NCI-H187 treated with DMSO at 0.1 percent for 48 hours (cell line): ENCODE results near the gene MSANTD2.

ENCODE experiments used
- DNase-seq: peaks from one replicate; lab custom pipeline; 2025; lab: John Stamatoyannopoulos, UW

The MSANTD2 gene

GRCh38 chr11:124754309-124754708, 45.9 kb downstream of the MSANTD2 start:
- no peak for DNase-seq

DNA sequence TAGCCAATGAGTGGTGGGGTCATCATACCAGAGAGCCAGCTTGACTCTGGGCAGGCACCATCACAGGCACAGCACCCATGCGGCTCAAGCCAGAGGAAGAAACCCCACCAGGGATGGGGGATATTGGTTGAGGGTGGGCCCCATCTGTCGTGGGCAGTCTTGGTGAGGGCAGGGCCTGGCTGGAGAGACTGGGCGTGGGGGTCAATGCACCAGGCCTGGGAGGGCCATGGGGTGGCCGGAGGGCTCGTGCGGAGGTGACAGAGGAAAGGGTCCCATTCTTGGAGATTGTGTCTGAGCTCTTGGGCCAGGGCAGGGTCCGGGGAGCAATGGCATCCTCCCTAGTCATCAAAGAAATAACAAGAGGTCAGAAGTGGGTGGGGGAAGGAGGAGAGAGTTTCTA, 46.6 kb downstream of the MSANTD2 start:
- DNase-seq, result no peak

DNA sequence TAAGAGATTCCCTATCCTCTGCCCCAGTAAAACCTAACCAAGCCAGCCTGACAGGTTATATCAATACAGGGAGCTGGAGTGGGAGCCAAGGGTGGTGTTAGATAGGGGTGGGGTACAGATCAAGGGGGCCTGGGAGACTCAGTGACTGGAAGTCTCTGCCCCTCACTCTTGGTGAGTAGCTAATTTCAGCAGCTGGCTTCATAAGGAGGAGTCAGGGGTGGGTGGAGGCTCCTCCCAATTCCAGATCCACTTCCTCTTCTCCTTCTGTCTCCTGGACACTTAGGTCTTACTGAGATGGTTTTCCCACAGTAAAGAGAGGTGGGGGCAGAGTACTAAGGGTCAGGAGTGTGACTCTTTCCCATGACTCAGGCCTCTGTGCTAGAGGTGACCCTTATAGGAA, 47.0 kb downstream of the MSANTD2 start:
- no peak for DNase-seq

- no peak for DNase-seq
These were observed 47.6 kb downstream of the MSANTD2 start for GRCh38 chr11:124752471-124753102.

DNA sequence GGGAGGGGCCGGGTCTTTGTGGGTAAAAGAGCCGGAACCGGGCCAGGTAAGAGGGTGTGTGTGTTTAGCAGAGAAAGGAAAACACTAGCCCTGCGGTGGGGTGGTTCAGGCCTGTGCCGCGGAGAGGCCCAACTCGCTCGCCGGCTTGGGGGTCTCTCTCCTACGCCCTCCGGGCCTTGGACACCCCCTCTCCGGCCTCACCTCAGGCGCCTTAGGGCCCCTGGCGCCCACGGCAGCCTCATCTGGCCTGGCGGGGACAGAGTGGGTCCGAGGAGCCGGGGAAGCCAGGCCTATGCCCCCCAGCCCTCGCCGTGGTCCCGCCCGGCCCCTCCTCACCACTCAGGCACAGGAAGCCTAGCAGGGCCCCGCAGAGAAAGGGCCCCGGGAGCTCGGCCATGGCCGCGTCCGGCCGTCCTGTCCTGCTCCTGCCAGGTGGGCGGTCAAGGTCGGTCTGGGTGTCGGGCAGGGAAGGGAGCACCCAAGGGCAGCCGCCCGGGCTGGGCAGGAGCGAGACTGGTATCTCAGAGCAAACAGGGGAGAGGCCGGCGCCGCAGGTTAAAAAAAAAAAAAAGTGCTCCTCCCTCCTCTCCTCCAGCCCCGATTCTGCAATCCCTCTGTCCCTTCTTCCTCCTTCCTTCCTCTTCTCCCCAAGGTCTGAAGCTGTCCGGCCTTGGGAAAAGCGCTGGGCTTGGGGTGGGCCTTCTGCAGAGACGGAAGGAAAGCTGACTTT, 48.3 kb downstream of the MSANTD2 start, which contains the start of gene VSIG2:
Gene VSIG2, minus strand, starts transcription at position 515 of the 730 bp plus-strand sequence. Its CDS starts 118 bp downstream, at position 397.
- DNase-seq, result no peak

DNA sequence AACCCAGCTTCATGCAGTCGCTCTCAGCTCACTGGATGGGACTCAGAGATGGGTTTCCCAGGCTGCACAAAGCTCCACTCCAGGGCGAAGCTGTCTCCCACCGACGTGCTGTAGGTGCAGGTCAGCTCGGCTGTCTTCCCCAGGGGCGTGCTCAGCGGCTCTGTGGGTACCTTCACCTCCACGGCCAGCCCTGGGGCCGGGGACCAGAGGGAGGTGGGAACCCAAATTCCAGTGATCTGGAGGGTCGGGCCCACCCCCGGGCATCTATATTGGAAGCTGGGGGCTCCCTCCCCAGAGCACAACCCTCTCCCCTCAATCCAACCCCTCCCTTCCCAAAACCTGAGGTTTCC, 48.8 kb downstream of the MSANTD2 start:
- no peak for DNase-seq

DNA sequence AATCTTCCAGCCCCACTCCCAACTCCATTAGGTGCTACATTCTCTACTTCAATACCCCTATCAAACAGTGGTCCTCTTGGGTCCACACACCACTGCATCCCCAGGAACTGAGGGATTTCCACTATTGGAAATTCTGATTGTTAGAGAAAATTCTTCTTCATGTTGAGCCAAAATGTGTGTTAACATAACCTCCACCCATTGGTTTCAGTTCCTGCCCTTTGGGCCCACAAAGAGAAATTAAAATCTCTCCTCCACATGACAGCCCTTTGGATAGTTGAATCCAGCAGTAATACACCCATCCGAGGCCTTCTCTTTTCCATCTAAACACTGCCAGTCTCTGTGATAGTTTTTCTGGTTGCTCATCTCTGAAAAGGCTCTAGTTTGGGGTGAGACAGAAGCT, 50.3 kb downstream of the MSANTD2 start:
- no peak for DNase-seq

DNA sequence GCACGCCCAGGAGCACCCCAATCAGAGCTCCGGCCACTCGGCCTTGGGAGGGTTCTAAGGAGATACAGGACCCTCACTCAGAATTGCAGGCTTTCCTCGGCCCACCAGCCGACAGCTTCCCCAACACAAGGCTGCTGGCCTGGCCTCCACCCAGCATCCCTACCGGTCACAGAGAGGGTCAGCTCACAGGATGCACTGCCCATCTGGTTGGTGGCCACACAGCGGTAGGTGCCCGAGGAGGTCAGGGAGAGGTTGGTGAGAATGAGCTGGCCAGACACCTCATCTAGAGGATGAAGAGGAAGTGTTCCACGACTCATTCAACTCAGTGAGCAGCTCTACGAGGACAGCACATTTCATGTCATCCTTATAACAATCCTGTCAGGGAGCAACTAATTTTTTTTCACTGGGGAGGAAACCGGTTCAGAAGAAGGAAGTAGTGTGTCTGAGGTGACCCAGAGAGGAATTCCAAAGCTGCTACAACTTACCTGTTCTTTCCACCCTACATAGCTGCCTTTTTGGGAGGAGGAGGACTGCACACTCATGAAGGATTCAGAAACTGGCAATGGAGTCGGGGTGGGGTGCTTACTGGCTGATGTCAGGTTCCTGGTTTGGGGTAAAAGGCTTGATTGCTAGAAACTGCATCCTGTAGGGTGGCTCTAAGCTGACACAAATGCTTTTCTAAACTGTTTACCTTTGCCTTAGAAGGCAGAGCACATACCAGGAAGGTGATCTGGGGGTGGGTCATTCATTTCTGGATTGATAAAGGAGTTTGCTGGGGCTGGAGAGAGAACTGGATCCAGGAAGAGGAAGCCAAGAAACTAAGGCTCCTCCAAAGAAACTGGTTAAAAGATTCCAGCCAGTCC, 51.5 kb downstream of the MSANTD2 start:
- no peak for DNase-seq

- DNase-seq, result no peak
These were observed 52.1 kb downstream of the MSANTD2 start for GRCh38 chr11:124748100-124748418.

DNA sequence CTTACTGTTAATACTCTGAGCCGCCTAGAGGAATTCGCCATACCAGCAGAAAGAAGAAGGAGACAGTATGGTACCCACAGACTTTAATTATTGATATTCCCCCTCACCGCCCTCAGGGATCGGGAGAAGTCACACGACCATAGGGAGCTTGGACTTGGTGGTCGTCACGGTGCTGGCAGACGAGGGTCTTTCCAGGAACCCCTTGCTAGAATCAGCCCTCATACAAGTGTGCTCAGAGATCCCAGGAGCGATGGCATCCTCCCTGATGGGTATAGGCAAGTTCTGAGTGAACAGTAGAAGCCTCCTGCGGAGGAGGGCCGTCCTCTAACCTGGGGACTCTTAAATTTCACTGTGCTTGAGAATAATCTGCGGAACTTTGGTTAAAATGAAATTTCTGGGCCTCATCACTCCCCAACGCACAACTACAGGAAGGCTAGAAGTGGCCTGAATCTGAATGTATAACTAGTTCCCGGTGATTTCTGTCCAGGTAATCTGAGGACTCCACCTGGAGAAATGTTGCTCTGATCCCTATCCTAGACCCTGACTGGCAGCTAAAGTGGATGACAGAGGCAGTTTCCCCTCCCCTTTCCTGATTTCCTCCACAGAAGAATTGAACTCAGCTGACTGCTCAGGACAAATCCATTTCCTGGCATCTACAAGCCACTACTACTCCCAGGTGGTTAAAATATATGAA, 52.7 kb downstream of the MSANTD2 start:
- DNase-seq, result no peak

- peak; percentile 2 for DNase-seq
These were observed 53.5 kb downstream of the MSANTD2 start for GRCh38 chr11:124746621-124747243.

DNA sequence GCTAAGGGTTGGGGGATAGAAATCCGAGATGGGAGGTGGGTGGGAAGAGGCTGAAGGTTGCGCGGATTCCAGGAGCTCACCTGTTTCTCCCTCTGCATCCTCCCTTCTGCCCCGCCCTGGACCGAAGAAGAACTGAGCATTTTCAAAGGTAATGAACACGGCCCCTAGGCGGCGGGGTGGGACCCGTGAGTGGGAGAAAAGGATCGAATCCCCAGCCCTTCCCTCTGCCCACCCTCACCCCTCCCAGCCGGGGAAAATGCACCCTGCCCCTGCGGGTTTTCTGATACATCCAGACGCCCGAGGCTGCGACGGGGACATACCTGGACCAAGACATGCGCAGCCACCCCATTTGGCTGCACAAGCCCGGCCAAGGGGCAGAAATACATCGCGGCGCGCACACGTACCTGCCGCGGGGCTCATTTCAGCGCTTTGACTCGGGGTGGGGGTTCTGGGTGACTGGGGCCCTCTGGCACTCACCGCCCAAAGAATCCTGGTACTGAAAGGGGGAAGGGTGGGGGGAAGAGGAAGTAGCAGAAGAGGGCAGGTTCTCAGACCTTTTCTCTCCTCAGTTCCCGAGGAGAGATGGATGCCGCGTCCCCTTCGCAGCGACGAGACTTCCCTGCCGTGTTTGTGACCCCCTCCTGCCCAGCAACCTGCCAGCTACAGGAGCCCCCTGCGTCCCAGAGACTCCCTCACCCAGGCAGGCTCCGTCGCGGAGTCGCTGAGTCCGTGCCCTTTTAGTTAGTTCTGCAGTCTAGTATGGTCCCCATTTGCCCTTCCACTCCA, 54.2 kb downstream of the MSANTD2 start:
- no peak for DNase-seq

GRCh38 chr11:124745270-124745834, 54.9 kb downstream of the MSANTD2 start:
- no peak for DNase-seq

DNA sequence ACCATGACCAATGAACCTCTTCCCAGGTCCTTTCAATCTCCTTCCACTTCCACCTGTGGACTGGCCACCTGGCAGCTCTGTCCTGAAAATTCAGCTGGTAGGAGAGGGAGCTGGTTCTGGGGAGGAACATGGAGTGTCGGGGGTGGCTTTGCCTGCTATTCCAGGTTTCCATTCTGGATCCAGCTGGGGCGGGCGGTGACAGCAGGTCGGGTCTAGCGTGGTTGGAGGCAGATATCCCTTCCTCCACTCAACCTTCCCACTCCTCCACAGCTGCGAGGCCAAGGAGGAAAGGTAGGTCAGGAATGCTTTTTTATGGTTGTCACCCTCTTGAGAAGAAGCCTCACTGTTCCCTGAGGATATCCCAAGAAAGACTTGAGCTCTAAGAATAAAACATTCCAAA, 57.2 kb downstream of the MSANTD2 start:
- DNase-seq, result no peak

DNA sequence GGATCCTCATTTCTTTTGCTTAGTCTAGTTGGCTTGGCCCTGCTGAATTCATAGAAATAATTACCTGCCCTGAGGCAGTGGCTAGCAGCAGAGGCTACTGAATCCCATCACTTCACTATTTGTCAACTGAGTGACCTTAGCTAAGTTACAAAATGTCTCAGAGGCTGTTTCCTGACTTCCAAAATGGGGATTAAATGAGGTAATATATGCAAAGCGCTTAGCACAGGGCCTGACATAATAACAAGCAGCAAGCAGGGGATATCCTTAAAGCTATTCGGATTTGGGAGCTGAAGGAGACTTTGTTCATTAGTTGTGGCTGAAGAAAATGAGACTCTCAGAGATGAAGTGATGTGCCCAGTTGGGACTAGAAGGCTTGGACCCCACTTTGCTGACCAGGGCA, 57.7 kb downstream of the MSANTD2 start:
- DNase-seq, result no peak

DNA sequence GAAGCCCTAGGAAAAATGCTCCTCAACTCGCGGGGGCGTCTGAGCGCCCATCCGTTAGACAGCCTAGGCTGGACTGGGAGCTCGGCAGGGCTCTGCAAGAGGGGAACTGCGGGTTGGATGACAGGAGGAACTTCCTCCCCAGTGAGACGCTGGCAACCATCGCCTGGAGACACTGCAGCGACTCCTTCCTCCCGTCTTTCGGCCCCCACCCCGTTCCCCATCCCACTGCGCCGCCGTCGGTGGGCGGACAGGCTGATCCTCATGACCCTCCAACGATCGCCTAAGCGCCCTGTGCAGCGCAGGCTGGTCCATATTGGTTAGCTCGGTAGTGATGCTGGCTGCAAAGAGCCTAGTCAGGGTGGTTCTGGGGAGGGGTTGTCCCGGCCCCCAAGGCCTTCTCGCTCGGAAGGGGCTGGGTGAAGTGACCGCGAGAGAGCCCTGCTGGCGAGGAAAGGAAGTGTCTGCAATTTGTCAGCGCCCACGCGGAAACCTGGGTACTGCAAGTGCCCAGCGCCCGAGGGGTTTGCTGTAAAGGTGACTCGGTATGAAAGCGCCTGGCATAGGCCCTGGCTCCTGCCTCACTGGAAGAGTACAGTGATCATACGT, 59.8 kb downstream of the MSANTD2 start:
- DNase-seq, result no peak

- DNase-seq, result peak; percentile 25
These were observed 60.5 kb downstream of the MSANTD2 start, which contains the start of gene NRGN for GRCh38 chr11:124739479-124740276. TSS of gene NRGN (plus strand) at chr11:124739942. CDS start at chr11:124740085, 143 bp downstream.

GRCh38 chr11:124738713-124739478, 61.3 kb downstream of the MSANTD2 start:
- no peak for DNase-seq
